ENCODE data around the gene PCSK9.

The PCSK9 gene

GRCh38 chr1:54996869-54997710 lies 42.3 kb upstream of the PCSK9 start:
- Histone ChIP-seq H2AFZ (ENCODE audit: low read length, unreplicated experiment) (no peak overlapping the region), H3K36me3 (ENCODE audit: insufficient read depth, low read length) (no peaks in the 10 kb centered on the region), H3K4me1 (ENCODE audit: control insufficient read depth, insufficient read depth, low read length, unreplicated experiment) (no peaks in the 10 kb centered on the region), H3K79me2 (ENCODE audit: control insufficient read depth, insufficient read depth, low read length, unreplicated experiment) (no peaks in the 10 kb centered on the region), H3K27ac (ENCODE audit: low read depth, low read length) (no peak overlapping the region), H3K27me3 (ENCODE audit: insufficient read depth, low read length) (peaks cover 9% of the 10 kb centered on the region), H3K4me3 (ENCODE audit: low read depth, low read length) (0 out of 2 replicates have a peak overlapping the region, but pooled peaks have one; percentile 11)

DNA sequence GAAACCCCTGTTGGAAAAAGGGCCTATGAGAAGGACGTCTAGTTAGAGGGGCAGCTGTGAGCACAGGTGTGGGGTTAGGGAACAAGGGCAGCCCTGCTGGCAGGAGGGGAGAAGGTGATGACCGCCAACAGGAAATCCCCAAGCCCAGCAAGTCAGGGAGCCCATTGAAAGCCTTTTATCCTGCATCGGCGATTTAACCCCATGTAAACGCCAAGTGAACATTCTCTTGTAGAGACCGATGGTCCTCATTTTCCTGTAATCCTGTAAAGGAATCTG lies 41.7 kb upstream of the PCSK9 start:
- Histone ChIP-seq H3K4me1 (ENCODE audit: control insufficient read depth, insufficient read depth, low read length, unreplicated experiment) (no peaks in the 10 kb centered on the region), H3K27ac (ENCODE audit: low read depth, low read length) (no peak overlapping the region), H3K36me3 (ENCODE audit: insufficient read depth, low read length) (no peaks in the 10 kb centered on the region), H3K79me2 (ENCODE audit: control insufficient read depth, insufficient read depth, low read length, unreplicated experiment) (no peaks in the 10 kb centered on the region), H2AFZ (ENCODE audit: low read length, unreplicated experiment) (no peak overlapping the region), H3K4me3 (ENCODE audit: low read depth, low read length) (no peak overlapping the region), H3K27me3 (ENCODE audit: insufficient read depth, low read length) (peaks cover 9% of the 10 kb centered on the region)

DNA sequence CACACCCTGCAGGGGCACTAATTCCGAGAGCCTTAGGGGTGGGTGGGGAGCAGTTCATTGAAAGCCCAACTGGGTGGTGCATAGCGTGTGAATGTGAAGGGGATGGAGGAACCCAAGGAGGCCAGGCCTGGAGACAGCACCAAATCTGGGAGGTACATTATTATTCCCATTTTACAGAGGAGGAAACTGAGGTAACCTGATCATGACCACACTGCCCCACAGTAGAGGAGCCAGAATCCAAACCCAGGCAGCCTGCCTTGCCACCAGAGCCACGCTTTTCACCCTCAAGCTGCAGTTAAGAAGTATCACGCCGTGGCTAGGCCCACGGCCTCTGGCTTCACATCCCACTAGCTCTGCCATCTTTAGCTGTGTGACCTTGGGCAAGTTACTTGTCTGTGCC lies 41.2 kb upstream of the PCSK9 start:
- H3K4me1 ChIP-seq (ENCODE audit: control insufficient read depth, insufficient read depth, low read length, unreplicated experiment), result no peaks in the 10 kb centered on the region
- H2AFZ ChIP-seq (ENCODE audit: low read length, unreplicated experiment), result no peak overlapping the region
- no peak overlapping the region for H3K27ac ChIP-seq (ENCODE audit: low read depth, low read length)
- no peak overlapping the region for H3K4me3 ChIP-seq (ENCODE audit: low read depth, low read length)
- no peaks in the 10 kb centered on the region for H3K36me3 ChIP-seq (ENCODE audit: insufficient read depth, low read length)
- no peaks in the 10 kb centered on the region for H3K79me2 ChIP-seq (ENCODE audit: control insufficient read depth, insufficient read depth, low read length, unreplicated experiment)
- H3K27me3 ChIP-seq (ENCODE audit: insufficient read depth, low read length), result peaks cover 9% of the 10 kb centered on the region

DNA sequence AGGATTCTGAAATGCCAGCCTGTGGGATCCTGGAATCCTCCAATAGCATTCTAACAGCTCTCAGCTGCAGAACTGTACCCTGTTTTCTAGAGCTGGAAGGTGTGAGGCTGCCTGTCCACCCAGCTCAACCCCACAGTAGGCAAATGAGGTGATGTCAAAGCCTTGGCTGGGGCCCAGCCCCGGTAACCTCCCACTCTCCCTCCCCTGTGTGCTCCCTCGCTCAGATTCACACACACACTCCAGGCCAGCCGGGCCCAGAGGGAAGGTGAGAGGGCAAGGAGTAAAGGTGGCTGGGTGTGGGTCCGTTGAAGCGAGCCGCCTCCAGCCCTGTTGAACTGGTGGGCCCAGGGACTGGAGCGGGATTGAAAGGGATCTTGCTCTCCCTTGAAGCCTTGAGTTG lies 40.7 kb upstream of the PCSK9 start, which contains the start of gene BSND:
TSS of gene BSND (plus strand) at position 257 of the 400 bp plus-strand sequence. CDS start 254 bp downstream, outside the sequence.
- Histone ChIP-seq H3K36me3 (ENCODE audit: insufficient read depth, low read length) (no peaks in the 10 kb centered on the region), H3K27me3 (ENCODE audit: insufficient read depth, low read length) (peaks cover 9% of the 10 kb centered on the region), H3K79me2 (ENCODE audit: control insufficient read depth, insufficient read depth, low read length, unreplicated experiment) (no peaks in the 10 kb centered on the region), H3K4me3 (ENCODE audit: low read depth, low read length) (no peak within 1 kb of the TSS), H3K27ac (ENCODE audit: low read depth, low read length) (no peak within 1 kb of the TSS), H3K4me1 (ENCODE audit: control insufficient read depth, insufficient read depth, low read length, unreplicated experiment) (no peaks in the 10 kb centered on the region), H2AFZ (ENCODE audit: low read length, unreplicated experiment) (no peak within 1 kb of the TSS)

GRCh38 chr1:55000110-55001085 lies 39.0 kb upstream of the PCSK9 start:
- Histone ChIP-seq H3K4me3 (ENCODE audit: low read depth, low read length) (no peak overlapping the region), H3K4me1 (ENCODE audit: control insufficient read depth, insufficient read depth, low read length, unreplicated experiment) (no peaks in the 10 kb centered on the region), H3K27me3 (ENCODE audit: insufficient read depth, low read length) (peaks cover 9% of the 10 kb centered on the region), H2AFZ (ENCODE audit: low read length, unreplicated experiment) (no peak overlapping the region), H3K79me2 (ENCODE audit: control insufficient read depth, insufficient read depth, low read length, unreplicated experiment) (no peaks in the 10 kb centered on the region), H3K36me3 (ENCODE audit: insufficient read depth, low read length) (no peaks in the 10 kb centered on the region), H3K27ac (ENCODE audit: low read depth, low read length) (no peak overlapping the region)

DNA sequence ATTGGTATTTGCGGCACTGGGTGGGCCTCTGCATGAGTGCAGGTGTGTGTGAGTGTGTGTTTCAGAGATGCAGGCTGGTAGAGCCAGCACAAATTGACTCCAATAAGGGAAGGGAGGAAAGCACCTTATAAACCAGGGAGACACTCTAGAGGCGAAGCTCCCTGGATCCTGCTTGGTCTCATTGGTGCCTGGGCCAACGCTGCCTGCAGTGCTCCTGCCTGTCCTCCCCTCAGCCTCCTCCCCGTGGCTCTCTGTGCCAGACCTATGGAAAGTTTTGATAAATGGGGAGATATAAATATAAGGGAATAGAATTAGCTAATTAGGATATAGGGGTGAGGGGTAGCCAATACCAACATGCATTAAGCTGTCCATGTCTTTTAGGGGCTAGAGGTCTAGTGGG lies 38.0 kb upstream of the PCSK9 start:
- H3K27ac ChIP-seq (ENCODE audit: low read depth, low read length), result no peak overlapping the region
- H2AFZ ChIP-seq (ENCODE audit: low read length, unreplicated experiment), result no peak overlapping the region
- H3K4me3 ChIP-seq (ENCODE audit: low read depth, low read length), result no peak overlapping the region
- H3K27me3 ChIP-seq (ENCODE audit: insufficient read depth, low read length), result peaks cover 4% of the 10 kb centered on the region; the same call in 1 of the 2 replicates
- no peaks in the 10 kb centered on the region for H3K4me1 ChIP-seq (ENCODE audit: control insufficient read depth, insufficient read depth, low read length, unreplicated experiment)
- no peaks in the 10 kb centered on the region for H3K79me2 ChIP-seq (ENCODE audit: control insufficient read depth, insufficient read depth, low read length, unreplicated experiment)
- H3K36me3 ChIP-seq (ENCODE audit: insufficient read depth, low read length), result no peaks in the 10 kb centered on the region

GRCh38 chr1:55002686-55003085 lies 36.7 kb upstream of the PCSK9 start:
- Histone ChIP-seq H3K79me2 (ENCODE audit: control insufficient read depth, insufficient read depth, low read length, unreplicated experiment) (no peaks in the 10 kb centered on the region), H3K36me3 (ENCODE audit: insufficient read depth, low read length) (no peaks in the 10 kb centered on the region), H3K27me3 (ENCODE audit: insufficient read depth, low read length) (no peaks in the 10 kb centered on the region), H3K27ac (ENCODE audit: low read depth, low read length) (no peak overlapping the region), H3K4me1 (ENCODE audit: control insufficient read depth, insufficient read depth, low read length, unreplicated experiment) (peaks cover 4% of the 10 kb centered on the region), H2AFZ (ENCODE audit: low read length, unreplicated experiment) (no peak overlapping the region), H3K4me3 (ENCODE audit: low read depth, low read length) (no peak overlapping the region)

DNA sequence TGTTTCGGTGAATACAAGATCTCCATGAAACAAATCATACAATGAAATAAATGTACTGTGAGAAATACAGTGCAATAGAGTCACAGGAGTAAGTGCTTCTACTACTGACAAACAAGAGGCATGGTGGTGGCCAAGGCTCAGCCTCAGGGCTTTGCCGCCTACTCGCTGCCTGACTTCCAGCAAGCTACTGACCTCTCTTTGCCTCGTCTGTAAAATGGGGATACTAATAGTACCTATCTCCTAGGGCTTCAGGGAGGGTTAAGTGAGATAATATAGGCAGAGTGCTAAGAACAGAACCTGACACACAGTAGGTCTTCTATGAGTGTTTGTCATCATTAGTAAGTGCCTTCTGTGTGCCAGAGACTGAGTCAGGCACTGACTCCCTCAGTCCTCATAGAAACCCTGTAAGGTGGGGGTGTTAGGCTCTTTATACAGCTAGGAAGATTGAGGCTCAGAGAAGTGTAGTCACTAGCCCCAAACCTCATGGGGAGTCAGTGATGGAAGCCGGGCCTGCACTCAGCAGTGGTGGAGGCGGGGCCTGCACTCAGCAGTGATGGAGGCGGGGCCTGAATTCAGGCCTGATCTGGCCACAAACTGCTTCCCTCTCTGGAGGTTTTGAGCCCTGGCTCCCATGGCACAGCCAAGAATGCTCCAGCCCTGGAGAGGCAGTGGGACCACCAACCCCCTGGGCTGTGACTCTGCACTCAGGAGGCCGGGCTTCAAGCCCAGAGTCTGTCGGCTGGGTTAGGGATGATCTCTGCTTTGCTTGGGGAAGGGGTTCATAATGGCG lies 33.8 kb upstream of the PCSK9 start:
- Histone ChIP-seq H3K36me3 (ENCODE audit: insufficient read depth, low read length) (no peaks in the 10 kb centered on the region), H2AFZ (ENCODE audit: low read length, unreplicated experiment) (no peak overlapping the region), H3K27me3 (ENCODE audit: insufficient read depth, low read length) (no peaks in the 10 kb centered on the region), H3K4me1 (ENCODE audit: control insufficient read depth, insufficient read depth, low read length, unreplicated experiment) (peaks cover 11% of the 10 kb centered on the region), H3K27ac (ENCODE audit: low read depth, low read length) (no peak overlapping the region), H3K4me3 (ENCODE audit: low read depth, low read length) (no peak overlapping the region), H3K79me2 (ENCODE audit: control insufficient read depth, insufficient read depth, low read length, unreplicated experiment) (no peaks in the 10 kb centered on the region)

DNA sequence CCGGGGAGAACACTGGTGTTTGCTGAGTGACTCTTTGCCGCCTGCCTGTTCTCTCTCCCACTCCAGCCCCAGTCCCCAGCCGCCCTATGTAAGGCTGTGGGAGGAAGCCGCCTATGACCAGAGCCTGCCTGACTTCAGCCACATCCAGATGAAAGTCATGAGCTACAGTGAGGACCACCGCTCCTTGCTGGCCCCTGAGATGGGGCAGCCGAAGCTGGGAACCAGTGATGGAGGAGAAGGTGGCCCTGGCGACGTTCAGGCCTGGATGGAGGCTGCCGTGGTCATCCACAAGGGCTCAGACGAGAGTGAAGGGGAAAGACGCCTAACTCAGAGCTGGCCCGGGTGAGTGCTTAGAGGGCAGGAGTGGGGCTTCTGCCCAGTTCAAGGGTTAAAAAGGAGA lies 32.4 kb upstream of the PCSK9 start:
- no peak overlapping the region for H2AFZ ChIP-seq (ENCODE audit: low read length, unreplicated experiment)
- no peaks in the 10 kb centered on the region for H3K79me2 ChIP-seq (ENCODE audit: control insufficient read depth, insufficient read depth, low read length, unreplicated experiment)
- H3K27ac ChIP-seq (ENCODE audit: low read depth, low read length), result no peak overlapping the region
- H3K27me3 ChIP-seq (ENCODE audit: insufficient read depth, low read length), result no peaks in the 10 kb centered on the region
- no peak overlapping the region for H3K4me3 ChIP-seq (ENCODE audit: low read depth, low read length)
- no peaks in the 10 kb centered on the region for H3K36me3 ChIP-seq (ENCODE audit: insufficient read depth, low read length)
- peaks cover 11% of the 10 kb centered on the region for H3K4me1 ChIP-seq (ENCODE audit: control insufficient read depth, insufficient read depth, low read length, unreplicated experiment)

GRCh38 chr1:55007625-55008024 lies 31.7 kb upstream of the PCSK9 start:
- H3K27ac ChIP-seq (ENCODE audit: low read depth, low read length), result no peak overlapping the region
- peaks cover 11% of the 10 kb centered on the region for H3K4me1 ChIP-seq (ENCODE audit: control insufficient read depth, insufficient read depth, low read length, unreplicated experiment)
- no peaks in the 10 kb centered on the region for H3K36me3 ChIP-seq (ENCODE audit: insufficient read depth, low read length)
- 0 out of 2 replicates have a peak, but pooled peaks cover 4% of the 10 kb centered on the region for H3K27me3 ChIP-seq (ENCODE audit: insufficient read depth, low read length)
- no peaks in the 10 kb centered on the region for H3K79me2 ChIP-seq (ENCODE audit: control insufficient read depth, insufficient read depth, low read length, unreplicated experiment)
- H2AFZ ChIP-seq (ENCODE audit: low read length, unreplicated experiment), result no peak overlapping the region
- H3K4me3 ChIP-seq (ENCODE audit: low read depth, low read length), result no peak overlapping the region

Data from ACC112 (cell line).